ENCODE measurements around the gene FBXL20. TPM values are rescaled to one million over a fixed set of nuclear protein-coding genes. Genes with fewer than 3 reads are reported as not detected.

The FBXL20 gene
- total RNA-seq, 5 donors from 2014 or later (not counting 1 experiment from before 2014, with no cell fraction given) = 23.5 to 30.0 (median 26.2) TPM

DNA sequence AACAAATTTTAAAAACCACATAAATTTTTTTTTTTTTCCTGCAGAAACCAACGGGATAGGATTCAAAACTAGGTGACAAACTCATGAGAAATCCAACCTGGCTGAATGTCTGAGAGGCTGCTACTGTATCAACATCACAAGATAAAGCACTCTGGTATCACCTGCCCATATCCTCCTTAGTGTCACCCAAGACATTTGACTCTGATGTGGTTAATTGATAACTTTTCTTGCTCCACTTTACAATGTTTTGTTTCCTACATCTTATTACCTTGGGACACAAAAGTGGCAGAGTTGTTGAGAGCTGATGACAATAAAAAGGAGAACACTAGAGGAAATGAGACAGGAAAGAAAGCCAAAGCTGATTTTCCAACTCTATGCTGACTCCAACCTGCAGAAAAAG, 4.0 kb upstream of the FBXL20 start:
- peaks cover 29% of the 10 kb centered on the region for H3K36me3 Mint-ChIP-seq
- no peaks in the 10 kb centered on the region for H3K9me3 ChIP-seq
- H3K27me3 ChIP-seq (replicated peaks in 1 of 2; ENCODE audit: control insufficient read depth in 2 of 2, extremely low read depth in 1 of 2, insufficient read depth in 2 of 2, low read length in 1 of 2) = no peaks in the 10 kb centered on the region
- ATAC-seq (replicated peaks in 1 of 4) (no peak), DNase-seq (no peak)
- H3K27ac Mint-ChIP-seq = peak overlapping the region; percentile 18 to 68
- H3K36me3 ChIP-seq (ENCODE audit: control insufficient read depth in 2 of 2, extremely low read depth in 1 of 2, insufficient read depth in 1 of 2, low read length in 1 of 2) = peaks cover 10 to 42% of the 10 kb centered on the region in 2 donors
- H3K27ac ChIP-seq (ENCODE audit: low read length) = no peak overlapping the region
- 17% methylated on average over 1 of the region's 1 CpG for WGBS (ENCODE audit: insufficient coverage)
- H3K4me1 Mint-ChIP-seq = peaks cover 10 to 28% (median 27%) of the 10 kb centered on the region in 3 donors
- no peak overlapping the region for H3K4me3 Mint-ChIP-seq
- no peak overlapping the region for H3K4me3 ChIP-seq (ENCODE audit: control insufficient read depth in 1 of 2, extremely low read depth in 1 of 2, low read length in 1 of 2)
- ChIA-PET POLR2A (no interaction called here), CTCF (no interaction called here)
- peaks cover 5 to 7% of the 10 kb centered on the region in 2 experiments for H3K4me1 ChIP-seq (ENCODE audit: control insufficient read depth in 1 of 2, extremely low read depth in 1 of 2, insufficient read depth in 2 of 2, low read length in 2 of 2)
- H3K9me3 Mint-ChIP-seq = no peaks in the 10 kb centered on the region
- H3K27me3 Mint-ChIP-seq = no peaks in the 10 kb centered on the region

- ATAC-seq (replicated peaks in 1 of 4) = no peak
- H3K27ac Mint-ChIP-seq = peak overlapping the region; percentile 18 to 69
- H3K36me3 Mint-ChIP-seq = peaks cover 22% of the 10 kb centered on the region
- 100% methylated on average over 1 of the region's 6 CpGs for WGBS (ENCODE audit: insufficient coverage)
- H3K27me3 Mint-ChIP-seq = no peaks in the 10 kb centered on the region
- Histone ChIP-seq H3K4me3 (ENCODE audit: control insufficient read depth in 1 of 2, extremely low read depth in 1 of 2, low read length in 1 of 2) (no peak overlapping the region), H3K9me3 (no peaks in the 10 kb centered on the region), H3K27me3 (replicated peaks in 1 of 2; ENCODE audit: control insufficient read depth in 2 of 2, extremely low read depth in 1 of 2, insufficient read depth in 2 of 2, low read length in 1 of 2) (no peaks in the 10 kb centered on the region), H3K4me1 (ENCODE audit: control insufficient read depth in 1 of 2, extremely low read depth in 1 of 2, insufficient read depth in 2 of 2, low read length in 2 of 2) (peaks cover 10 to 11% of the 10 kb centered on the region in 2 experiments), H3K27ac (ENCODE audit: low read length) (no peak overlapping the region), H3K36me3 (ENCODE audit: control insufficient read depth in 2 of 2, extremely low read depth in 1 of 2, insufficient read depth in 1 of 2, low read length in 1 of 2) (peaks cover 5 to 35% of the 10 kb centered on the region in 2 donors)
- DNase-seq = no peak
- ChIA-PET CTCF (no interaction called here), POLR2A (interaction anchor here in 1 of 2 donors (0.6 kb wide), 1 partner anchor 609 kb away, joined by 4 read pairs; no protein-coding TSS in a partner anchor)
- H3K4me1 Mint-ChIP-seq = peaks cover 16 to 35% (median 34%) of the 10 kb centered on the region in 3 donors
- H3K4me3 Mint-ChIP-seq = peak overlapping the region in 1 of 3 donors; percentile 28
- H3K9me3 Mint-ChIP-seq = no peaks in the 10 kb centered on the region
These were observed 3.3 kb upstream of the FBXL20 start for GRCh38 chr17:39404542-39405378.

- ChIA-PET POLR2A (no interaction called here), CTCF (no interaction called here)
- Mint-ChIP-seq H3K27me3 (no peaks in the 10 kb centered on the region), H3K9me3 (no peaks in the 10 kb centered on the region), H3K36me3 (peaks cover 5% of the 10 kb centered on the region), H3K4me3 (peak overlapping the region; percentile 93 to 95 (median 93)), H3K27ac (peak overlapping the region in 1 of 2 donors; percentile 11), H3K4me1 (peaks cover 22 to 49% (median 47%) of the 10 kb centered on the region in 3 donors)
- Histone ChIP-seq H3K4me3 (ENCODE audit: control insufficient read depth in 1 of 2, extremely low read depth in 1 of 2, low read length in 1 of 2) (no peak overlapping the region), H3K4me1 (ENCODE audit: control insufficient read depth in 1 of 2, extremely low read depth in 1 of 2, insufficient read depth in 2 of 2, low read length in 2 of 2) (peaks cover 12 to 14% of the 10 kb centered on the region in 2 experiments), H3K27me3 (replicated peaks in 1 of 2; ENCODE audit: control insufficient read depth in 2 of 2, extremely low read depth in 1 of 2, insufficient read depth in 2 of 2, low read length in 1 of 2) (no peaks in the 10 kb centered on the region), H3K36me3 (ENCODE audit: control insufficient read depth in 2 of 2, extremely low read depth in 1 of 2, insufficient read depth in 1 of 2, low read length in 1 of 2) (peaks cover under 1 to 18% of the 10 kb centered on the region in 2 donors), H3K27ac (ENCODE audit: low read length) (no peak overlapping the region), H3K9me3 (no peaks in the 10 kb centered on the region)
- no peak for ATAC-seq (replicated peaks in 1 of 4)
- 90% methylated on average over 15 of the region's 22 CpGs for WGBS (ENCODE audit: insufficient coverage)
- DNase-seq = no peak
These were observed 1.6 kb upstream of the FBXL20 start for GRCh38 chr17:39402890-39403605.

DNA sequence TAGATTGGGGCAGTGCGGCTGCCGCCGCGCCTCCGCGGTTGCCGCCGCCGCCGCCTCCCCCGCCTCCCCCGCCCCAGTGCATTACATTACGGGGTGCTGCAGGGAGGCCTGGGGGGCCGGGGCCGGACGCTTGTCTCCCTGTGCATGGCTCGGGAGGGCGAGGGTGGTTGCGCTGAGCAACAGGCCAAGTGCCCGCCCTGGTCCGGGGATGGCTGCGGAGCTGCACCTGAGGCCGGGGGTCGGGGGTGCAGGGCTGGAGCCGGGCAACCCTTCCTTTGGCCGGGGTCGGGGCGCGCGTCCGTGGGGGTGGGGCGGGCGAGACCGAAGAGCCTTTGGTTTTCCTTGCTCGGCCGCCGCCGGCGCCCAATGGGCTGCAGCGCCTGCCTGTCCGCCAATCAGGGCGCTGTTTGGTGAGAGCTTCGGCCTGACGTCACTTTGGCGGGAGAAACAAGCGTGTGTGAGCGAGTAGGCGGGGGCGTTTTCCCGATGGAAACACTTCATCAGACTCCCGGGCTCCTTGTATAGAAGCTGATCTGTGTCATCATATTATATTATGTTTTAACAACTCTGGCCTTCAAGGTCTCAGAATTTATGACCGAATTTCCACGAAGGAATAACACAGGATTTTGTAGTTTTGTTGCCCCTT, 941 bp upstream of the FBXL20 start:
- peak; percentile 59 to 91 (median 74) for DNase-seq
- H3K27me3 ChIP-seq (replicated peaks in 1 of 2; ENCODE audit: control insufficient read depth in 2 of 2, extremely low read depth in 1 of 2, insufficient read depth in 2 of 2, low read length in 1 of 2) = no peaks in the 10 kb centered on the region
- H3K4me1 ChIP-seq (ENCODE audit: control insufficient read depth in 1 of 2, extremely low read depth in 1 of 2, insufficient read depth in 2 of 2, low read length in 2 of 2) = peaks cover 12 to 14% of the 10 kb centered on the region in 2 experiments
- Mint-ChIP-seq H3K4me1 (peaks cover 25 to 52% (median 50%) of the 10 kb centered on the region in 3 donors), H3K27me3 (no peaks in the 10 kb centered on the region), H3K36me3 (no peaks in the 10 kb centered on the region), H3K27ac (peak overlapping the region; percentile 86 to 94), H3K9me3 (no peaks in the 10 kb centered on the region), H3K4me3 (peak overlapping the region; percentile 93 to 95 (median 93))
- no peaks in the 10 kb centered on the region for H3K9me3 ChIP-seq
- H3K4me3 ChIP-seq (ENCODE audit: control insufficient read depth in 1 of 2, extremely low read depth in 1 of 2, low read length in 1 of 2) = peak overlapping the region; percentile 88 to 96
- CTCF ChIA-PET = no interaction called here
- POLR2A ChIA-PET = interaction anchor here in 1 of 2 donors (0.7 kb wide), 1 partner anchor 1403 kb away, joined by 5 read pairs; no protein-coding TSS in a partner anchor
- H3K36me3 ChIP-seq (ENCODE audit: control insufficient read depth in 2 of 2, extremely low read depth in 1 of 2, insufficient read depth in 1 of 2, low read length in 1 of 2) = peaks cover 0 to 13% of the 10 kb centered on the region in 2 donors
- peak overlapping the region; percentile 76 for H3K27ac ChIP-seq (ENCODE audit: low read length)
- ATAC-seq (replicated peaks in 1 of 4) = peak; percentile 64 to 69 (median 68)
- WGBS (ENCODE audit: insufficient coverage) = under 1% methylated on average over 34 of the region's 53 CpGs

- Mint-ChIP-seq H3K4me3 (peak overlapping the region; percentile 93 to 95 (median 93)), H3K36me3 (no peaks in the 10 kb centered on the region), H3K27me3 (no peaks in the 10 kb centered on the region), H3K9me3 (no peaks in the 10 kb centered on the region), H3K27ac (peak overlapping the region; percentile 89 to 92), H3K4me1 (peaks cover 32 to 61% (median 57%) of the 10 kb centered on the region in 3 donors)
- peak overlapping the region; percentile 32 for H3K27ac ChIP-seq (ENCODE audit: low read length)
- no peaks in the 10 kb centered on the region for H3K9me3 ChIP-seq
- H3K27me3 ChIP-seq (replicated peaks in 1 of 2; ENCODE audit: control insufficient read depth in 2 of 2, extremely low read depth in 1 of 2, insufficient read depth in 2 of 2, low read length in 1 of 2) = no peaks in the 10 kb centered on the region
- peak; percentile 3 to 14 (median 8) for ATAC-seq (replicated peaks in 1 of 4)
- H3K4me3 ChIP-seq (ENCODE audit: control insufficient read depth in 1 of 2, extremely low read depth in 1 of 2, low read length in 1 of 2) = peak overlapping the region; percentile 87 to 96
- DNase-seq = peak in 19 of 35 experiments; percentile 0 to 25 (median 5)
- peaks cover 0 to 8% of the 10 kb centered on the region in 2 donors for H3K36me3 ChIP-seq (ENCODE audit: control insufficient read depth in 2 of 2, extremely low read depth in 1 of 2, insufficient read depth in 1 of 2, low read length in 1 of 2)
- 1% methylated on average over 40 of the region's 46 CpGs for WGBS (ENCODE audit: insufficient coverage)
- peaks cover 12 to 14% of the 10 kb centered on the region in 2 experiments for H3K4me1 ChIP-seq (ENCODE audit: control insufficient read depth in 1 of 2, extremely low read depth in 1 of 2, insufficient read depth in 2 of 2, low read length in 2 of 2)
- ChIA-PET POLR2A (no interaction called here), CTCF (interaction anchor here in 1 of 2 donors (0.7 to 1.2 kb wide), 3 partner anchors 13 to 94 kb away, joined by 3 to 5 read pairs (median 4); partner anchors contain the start of gene MED1)
These were observed 647 bp downstream of the FBXL20 start for GRCh38 chr17:39400547-39401411.

All from T-cell (primary cell).